ENCODE data around the gene UMAD1.
A peak's percentile ranks its signal among the peaks of the same experiment; 100 is the strongest.

UMAD1 gene

GRCh38 chr7:7862393-7862792 lies 221.8 kb downstream of the UMAD1 start:
- TF ChIP-seq SPI1 (IDR thresholded peaks at IDR 0.05; ENCODE audit: borderline replicate concordance, low read depth): no peak
- no peak for TF ChIP-seq REST (IDR thresholded peaks at IDR 0.05; ENCODE audit: insufficient replicate concordance, low read depth)
- TF ChIP-seq CTCF (IDR thresholded peaks at IDR 0.05; ENCODE audit: insufficient read depth, low read length): no peak
- no peak for TF ChIP-seq GABPA (IDR thresholded peaks at IDR 0.05; ENCODE audit: low read depth)
- no peak overlapping the region for H3K4me3 ChIP-seq (replicated peaks; ENCODE audit: insufficient read depth, low read length)
- H3K27ac ChIP-seq (replicated peaks): no peak overlapping the region
- no peaks in the 10 kb centered on the region for H3K27me3 ChIP-seq (ENCODE audit: insufficient read depth, poor library complexity, severe bottlenecking)
- DNase-seq (ENCODE audit: low read depth in 1 of 2, low spot score in 1 of 2): no peak

- no peaks in the 10 kb centered on the region for H3K27me3 ChIP-seq (ENCODE audit: insufficient read depth, poor library complexity, severe bottlenecking)
- TF ChIP-seq CTCF (IDR thresholded peaks at IDR 0.05; ENCODE audit: insufficient read depth, low read length) (no peak), SPI1 (IDR thresholded peaks at IDR 0.05; ENCODE audit: borderline replicate concordance, low read depth) (peak; percentile 99)
- H3K4me3 ChIP-seq (replicated peaks; ENCODE audit: insufficient read depth, low read length): no peak overlapping the region
- no peak overlapping the region; the same call in 1 of the 2 replicates for H3K27ac ChIP-seq (replicated peaks)
- DNase-seq (ENCODE audit: low read depth in 1 of 2, low spot score in 1 of 2): peak; percentile 22 to 58
These were observed 227.5 kb downstream of the UMAD1 start for GRCh38 chr7:7867846-7868571.

- DNase-seq (ENCODE audit: low read depth in 1 of 2, low spot score in 1 of 2): no peak
- no peak for TF ChIP-seq SPI1 (IDR thresholded peaks at IDR 0.05; ENCODE audit: borderline replicate concordance, low read depth)
- TF ChIP-seq GABPA (IDR thresholded peaks at IDR 0.05; ENCODE audit: low read depth): no peak
- TF ChIP-seq CTCF (IDR thresholded peaks at IDR 0.05; ENCODE audit: insufficient read depth, low read length): no peak
- Histone ChIP-seq H3K27me3 (ENCODE audit: insufficient read depth, poor library complexity, severe bottlenecking) (no peaks in the 10 kb centered on the region), H3K27ac (replicated peaks) (peak overlapping the region; percentile 38; the same call in 1 of the 2 replicates), H3K4me3 (replicated peaks; ENCODE audit: insufficient read depth, low read length) (no peak overlapping the region)
These were observed 228.0 kb downstream of the UMAD1 start for GRCh38 chr7:7868572-7868899.

- TF ChIP-seq SPI1 (IDR thresholded peaks at IDR 0.05; ENCODE audit: borderline replicate concordance, low read depth) (no peak), REST (IDR thresholded peaks at IDR 0.05; ENCODE audit: insufficient replicate concordance, low read depth) (no peak)
- Histone ChIP-seq H3K27ac (replicated peaks) (no peak overlapping the region; the same call in 1 of the 2 replicates), H3K27me3 (ENCODE audit: insufficient read depth, poor library complexity, severe bottlenecking) (no peaks in the 10 kb centered on the region), H3K4me3 (replicated peaks; ENCODE audit: insufficient read depth, low read length) (no peak overlapping the region)
- no peak for DNase-seq (ENCODE audit: low read depth in 1 of 2, low spot score in 1 of 2)
These were observed 228.5 kb downstream of the UMAD1 start for GRCh38 chr7:7869036-7869435.

Measured in HL-60 (cell line).